CD14-positive monocyte (primary cell): Measurements from ENCODE around the gene ST7. TPM values are rescaled to one million over a fixed set of nuclear protein-coding genes. Genes with fewer than 3 reads are reported as not detected.

Source experiments
- DNase-seq, 3 donors: peaks; one replicate each; pipeline ENCODE4 v3.0.0-alpha.2; 2011 to 2022
- H2AFZ ChIP-seq: 2 replicates; pipeline ENCODE4 v1.6.0; 2012; ENCODE audit warnings: mild to moderate bottlenecking, low read depth, low read length, inconsistent platforms; ENCODE audit not compliant: insufficient read depth, poor library complexity, severe bottlenecking
- H3K27ac ChIP-seq, 2 donors: 1 replicate in 1 of 2; 2 replicates in 1 of 2; pipeline ENCODE4 v1.5.1; 2012 to 2013; ENCODE audit warnings: low read length in 2 of 2, control low read depth in 1 of 2, inconsistent platforms in 1 of 2, low read depth in 1 of 2, mild to moderate bottlenecking in 1 of 2
- H3K27me3 ChIP-seq, 2 donors: one replicate each; pipeline versions ENCODE4 v1.6.0 to v1.6.1; 2011 to 2013; ENCODE audit warnings: low read length in 2 of 2; ENCODE audit not compliant: control insufficient read depth in 2 of 2, insufficient read depth in 2 of 2
- H3K36me3 ChIP-seq, 2 donors: replicated peaks in 1 of 2; 1 replicate in 1 of 2; 2 replicates in 1 of 2; pipeline versions ENCODE4 v1.5.1 to v1.6.1; 2012 to 2013; ENCODE audit warnings: low read length in 2 of 2, control low read depth in 1 of 2, inconsistent platforms in 1 of 2, mild to moderate bottlenecking in 1 of 2; ENCODE audit not compliant: insufficient read depth in 2 of 2, control insufficient read depth in 1 of 2
- H3K4me1 ChIP-seq, 2 donors: 1 replicate in 1 of 2; 2 replicates in 1 of 2; pipeline versions ENCODE4 v1.5.1 to v1.6.1; 2012 to 2013; ENCODE audit warnings: low read length in 2 of 2, control low read depth in 1 of 2, inconsistent platforms in 1 of 2, mild to moderate bottlenecking in 1 of 2, moderate library complexity in 1 of 2; ENCODE audit not compliant: insufficient read depth in 2 of 2, control insufficient read depth in 1 of 2
- H3K4me2 ChIP-seq: replicated peaks from 2 replicates; pipeline ENCODE3; 2012; ENCODE audit warnings: low read length, moderate library complexity, mild to moderate bottlenecking; ENCODE audit not compliant: poor library complexity, severe bottlenecking; ENCODE audit errors: extremely low read depth
- H3K4me3 ChIP-seq, 3 experiments: fragments of 200-600 bp in 1 of 3; sonication (generic) in 1 of 3; replicated peaks in 1 of 3; 1 replicate in 2 of 3; 2 replicates in 1 of 3; pipeline ENCODE4 v1.5.1; 2011 to 2013; ENCODE audit warnings: low read length in 3 of 3, mild to moderate bottlenecking in 3 of 3, control low read depth in 2 of 3, low read depth in 2 of 3, inconsistent platforms in 1 of 3, moderate library complexity in 1 of 3
- H3K79me2 ChIP-seq: 2 replicates; pipeline ENCODE4 v1.6.0; 2012; ENCODE audit warnings: mild to moderate bottlenecking, control low read depth, inconsistent platforms, low read length, moderate library complexity; ENCODE audit not compliant: insufficient read depth
- H3K9ac ChIP-seq: 2 replicates; pipeline ENCODE4 v1.6.0; 2017; ENCODE audit warnings: low read length, mild to moderate bottlenecking; ENCODE audit not compliant: insufficient read depth, poor library complexity, severe bottlenecking
- H3K9me3 ChIP-seq, 2 donors: replicated peaks in 1 of 2; 1 replicate in 1 of 2; 2 replicates in 1 of 2; pipeline versions ENCODE4 v1.5.1 to v1.6.1; 2012 to 2013; ENCODE audit warnings: low read length in 2 of 2, control low read depth in 1 of 2; ENCODE audit not compliant: control insufficient read depth in 1 of 2, insufficient read depth in 1 of 2
- H4K20me1 ChIP-seq: 2 replicates; pipeline ENCODE4 v1.6.0; 2012; ENCODE audit warnings: mild to moderate bottlenecking, low read length, control low read depth, moderate library complexity; ENCODE audit not compliant: insufficient read depth
- H3K27ac Mint-ChIP-seq, 7 donors: one replicate each; pipeline ENCODE4 v1.8.0; 2020; ENCODE audit warnings: mild to moderate bottlenecking in 7 of 7, mixed read lengths in 7 of 7, moderate library complexity in 6 of 7, inconsistent platforms in 2 of 7
- H3K27me3 Mint-ChIP-seq, 3 donors: one replicate each; pipeline ENCODE4 v1.8.0; 2021 to 2022; ENCODE audit warnings: low read depth in 3 of 3, mild to moderate bottlenecking in 3 of 3, mixed read lengths in 3 of 3, moderate library complexity in 3 of 3, inconsistent platforms in 1 of 3
- H3K36me3 Mint-ChIP-seq, 2 donors: one replicate each; pipeline ENCODE4 v1.8.0; 2020; ENCODE audit warnings: mixed read lengths in 2 of 2, inconsistent platforms in 1 of 2, mild to moderate bottlenecking in 1 of 2
- H3K4me1 Mint-ChIP-seq: one replicate; pipeline ENCODE4 v1.8.0; 2020; ENCODE audit warnings: mild to moderate bottlenecking, mixed read lengths
- H3K4me3 Mint-ChIP-seq, 2 donors: one replicate each; pipeline ENCODE4 v1.8.0; 2020; ENCODE audit warnings: mild to moderate bottlenecking in 2 of 2, mixed read lengths in 2 of 2, moderate library complexity in 1 of 2
- H3K9me3 Mint-ChIP-seq, 7 donors: one replicate each; pipeline ENCODE4 v1.8.0; 2020 to 2022; ENCODE audit warnings: mixed read lengths in 7 of 7, mild to moderate bottlenecking in 6 of 7, moderate library complexity in 6 of 7, inconsistent platforms in 2 of 7
- CTCF ChIP-seq: fragments of 200-600 bp; IDR thresholded peaks from one replicate; pipeline ENCODE4 v1.8.0; 2022; ENCODE audit warnings: antibody characterized with exemption, mild to moderate bottlenecking
- WGBS: methylation state at CpG from one replicate; pipeline ENCODE4 v1.1.5; 2013; ENCODE audit warnings: missing lambda C conversion rate; ENCODE audit not compliant: insufficient coverage; 5-methylcytosine and 5-hydroxymethylcytosine counted together
- intact Hi-C, 2 donors: fragments of 100-400 bp; cut with micrococcal nuclease; formaldehyde crosslinking; loops; one replicate each; pipeline versions ENCODE4 v1.15.0 to v1.15.1; 2023
- polyA plus RNA-seq, 3 donors: library from polyadenylated mRNA; depleted of rRNA in 1 of 3; unstranded in 2 of 3; stranded (reverse) in 1 of 3; fragments of 300-500 nt in 2 of 3; fragments of >200 nt in 1 of 3; fragmentation: Illumina TruSeq in 2 of 3; gene quantifications; 1 replicate in 2 of 3; 2 replicates in 1 of 3; pipeline ENCODE4 v1.2.3, GENCODE V29; 2012 to 2021

Gene ST7
- polyA plus RNA-seq, 3 donors: 3.6 to 5.5 (median 4.1) TPM

DNA sequence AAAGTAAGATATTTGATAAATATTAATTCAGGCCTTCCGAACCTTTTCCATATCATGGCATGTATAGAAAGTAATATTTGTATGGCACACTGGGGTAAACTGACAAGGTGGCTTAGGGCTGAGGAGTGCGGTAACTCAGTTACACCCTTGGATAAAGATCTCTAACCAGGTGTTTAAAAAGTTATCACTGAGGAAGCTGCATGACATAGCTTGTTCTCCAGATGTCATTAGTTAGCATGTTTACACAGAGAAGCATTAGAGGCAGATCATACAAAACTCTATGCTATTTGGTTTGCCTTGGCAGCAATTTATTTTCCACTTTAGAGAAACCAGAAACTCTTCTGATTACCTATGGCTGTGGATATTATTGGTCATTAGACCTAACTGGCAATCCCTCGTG lies 118.2 kb downstream of the ST7 start:
- Mint-ChIP-seq H3K27me3 (no peaks in the 10 kb centered on the region), H3K4me1 (peaks cover 42% of the 10 kb centered on the region), H3K4me3 (no peak overlapping the region), H3K27ac (no peak overlapping the region), H3K9me3 (peaks cover 3 to 11% (median 4%) of the 10 kb centered on the region in 7 donors), H3K36me3 (peaks cover 0 to 3% of the 10 kb centered on the region in 2 donors)
- H3K79me2 ChIP-seq: peaks cover 6% of the 10 kb centered on the region
- H3K9ac ChIP-seq: no peak overlapping the region
- no peak overlapping the region for H3K27ac ChIP-seq
- no peaks in the 10 kb centered on the region for H3K27me3 ChIP-seq
- H4K20me1 ChIP-seq: no peaks in the 10 kb centered on the region
- no peak overlapping the region for H3K4me2 ChIP-seq
- H3K9me3 ChIP-seq: peaks cover 4 to 7% of the 10 kb centered on the region in 2 donors
- no peaks in the 10 kb centered on the region for H3K36me3 ChIP-seq
- no peak for DNase-seq
- TF ChIP-seq CTCF: no peak
- H2AFZ ChIP-seq: no peak overlapping the region
- no CpG with 5 or more reads among the region's 3 CpGs for WGBS
- H3K4me3 ChIP-seq: no peak overlapping the region
- intact Hi-C loops: no loop called here
- peaks cover 20 to 23% of the 10 kb centered on the region in 2 donors for H3K4me1 ChIP-seq

GRCh38 chr7:117072620-117073118 lies 119.4 kb downstream of the ST7 start:
- Histone ChIP-seq H3K4me3 (peak overlapping the region in 2 of 3 experiments; percentile 0 to 21), H3K27me3 (no peaks in the 10 kb centered on the region), H3K9me3 (peaks cover 4 to 14% of the 10 kb centered on the region in 2 donors), H3K4me2 (peak overlapping the region; percentile 35), H2AFZ (peak overlapping the region; percentile 62), H4K20me1 (no peaks in the 10 kb centered on the region), H3K36me3 (no peaks in the 10 kb centered on the region), H3K79me2 (peaks cover 6% of the 10 kb centered on the region), H3K9ac (peak overlapping the region; percentile 44), H3K4me1 (peaks cover 10 to 12% of the 10 kb centered on the region in 2 donors), H3K27ac (no peak overlapping the region)
- Mint-ChIP-seq H3K4me1 (peaks cover 31% of the 10 kb centered on the region), H3K27me3 (no peaks in the 10 kb centered on the region), H3K4me3 (peak overlapping the region; percentile 70 to 95), H3K36me3 (peaks cover 0 to 3% of the 10 kb centered on the region in 2 donors), H3K27ac (peak overlapping the region in 3 of 7 donors; percentile 2 to 63 (median 58)), H3K9me3 (peaks cover 3 to 14% (median 8%) of the 10 kb centered on the region in 7 donors)
- DNase-seq: peak in 2 of 3 donors; percentile 7 to 15
- no peak for TF ChIP-seq CTCF
- 0% methylated on average over 6 of the region's 7 CpGs for whole genome bisulfite sequencing
- intact Hi-C loops: no loop called here
